ENCODE measurements around the gene TMEM204.

The TMEM204 gene

GRCh38 chr16:1535391-1536291 lies 2.2 kb downstream of the TMEM204 start:
- no peak for TF ChIP-seq SIN3A (IDR thresholded peaks at IDR 0.05; ENCODE audit: borderline replicate concordance, insufficient read depth, low read length)
- TF ChIP-seq FOXP2 (optimal IDR thresholded peaks at IDR 0.05; ENCODE audit: borderline replicate concordance, extremely low read depth, extremely low read length, insufficient read depth): no peak

DNA sequence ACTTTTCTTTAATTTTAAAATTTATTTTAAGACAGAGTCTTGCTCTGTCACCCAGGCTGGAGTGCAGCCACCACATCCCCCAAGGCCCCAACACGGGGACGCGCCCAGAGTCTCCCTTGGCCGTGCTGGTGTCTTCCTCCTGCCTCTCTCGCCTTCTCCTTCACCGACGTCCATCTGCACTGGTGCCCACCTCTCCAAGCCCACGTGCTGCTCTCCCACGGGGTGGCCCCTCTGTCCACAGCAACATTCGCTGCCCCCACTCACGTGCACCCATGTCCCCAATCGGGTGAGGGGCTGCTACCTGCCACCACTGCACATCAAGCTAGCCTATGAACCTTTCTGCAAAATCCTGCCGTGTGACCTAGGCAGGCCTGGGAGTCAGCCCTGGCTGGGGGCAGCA lies 3.1 kb downstream of the TMEM204 start:
- TF ChIP-seq TAF1 (IDR thresholded peaks at IDR 0.05; ENCODE audit: borderline replicate concordance, insufficient read depth, low read length): no peak
- no peak for TF ChIP-seq SIN3A (IDR thresholded peaks at IDR 0.05; ENCODE audit: borderline replicate concordance, insufficient read depth, low read length)
- TF ChIP-seq, protein P1, sequence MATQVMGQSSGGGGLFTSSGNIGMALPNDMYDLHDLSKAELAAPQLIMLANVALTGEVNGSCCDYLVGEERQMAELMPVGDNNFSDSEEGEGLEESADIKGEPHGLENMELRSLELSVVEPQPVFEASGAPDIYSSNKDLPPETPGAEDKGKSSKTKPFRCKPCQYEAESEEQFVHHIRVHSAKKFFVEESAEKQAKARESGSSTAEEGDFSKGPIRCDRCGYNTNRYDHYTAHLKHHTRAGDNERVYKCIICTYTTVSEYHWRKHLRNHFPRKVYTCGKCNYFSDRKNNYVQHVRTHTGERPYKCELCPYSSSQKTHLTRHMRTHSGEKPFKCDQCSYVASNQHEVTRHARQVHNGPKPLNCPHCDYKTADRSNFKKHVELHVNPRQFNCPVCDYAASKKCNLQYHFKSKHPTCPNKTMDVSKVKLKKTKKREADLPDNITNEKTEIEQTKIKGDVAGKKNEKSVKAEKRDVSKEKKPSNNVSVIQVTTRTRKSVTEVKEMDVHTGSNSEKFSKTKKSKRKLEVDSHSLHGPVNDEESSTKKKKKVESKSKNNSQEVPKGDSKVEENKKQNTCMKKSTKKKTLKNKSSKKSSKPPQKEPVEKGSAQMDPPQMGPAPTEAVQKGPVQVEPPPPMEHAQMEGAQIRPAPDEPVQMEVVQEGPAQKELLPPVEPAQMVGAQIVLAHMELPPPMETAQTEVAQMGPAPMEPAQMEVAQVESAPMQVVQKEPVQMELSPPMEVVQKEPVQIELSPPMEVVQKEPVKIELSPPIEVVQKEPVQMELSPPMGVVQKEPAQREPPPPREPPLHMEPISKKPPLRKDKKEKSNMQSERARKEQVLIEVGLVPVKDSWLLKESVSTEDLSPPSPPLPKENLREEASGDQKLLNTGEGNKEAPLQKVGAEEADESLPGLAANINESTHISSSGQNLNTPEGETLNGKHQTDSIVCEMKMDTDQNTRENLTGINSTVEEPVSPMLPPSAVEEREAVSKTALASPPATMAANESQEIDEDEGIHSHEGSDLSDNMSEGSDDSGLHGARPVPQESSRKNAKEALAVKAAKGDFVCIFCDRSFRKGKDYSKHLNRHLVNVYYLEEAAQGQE (IDR thresholded peaks at IDR 0.05; ENCODE audit: insufficient read depth in 1 of 2, low read depth in 2 of 2, low read length in 2 of 2): no peak
- TF ChIP-seq FOXP2 (optimal IDR thresholded peaks at IDR 0.05; ENCODE audit: borderline replicate concordance, extremely low read depth, extremely low read length, insufficient read depth): no peak
- no peak for TF ChIP-seq POLR2AphosphoS5 (IDR thresholded peaks at IDR 0.05; ENCODE audit: low read depth, low read length)

DNA sequence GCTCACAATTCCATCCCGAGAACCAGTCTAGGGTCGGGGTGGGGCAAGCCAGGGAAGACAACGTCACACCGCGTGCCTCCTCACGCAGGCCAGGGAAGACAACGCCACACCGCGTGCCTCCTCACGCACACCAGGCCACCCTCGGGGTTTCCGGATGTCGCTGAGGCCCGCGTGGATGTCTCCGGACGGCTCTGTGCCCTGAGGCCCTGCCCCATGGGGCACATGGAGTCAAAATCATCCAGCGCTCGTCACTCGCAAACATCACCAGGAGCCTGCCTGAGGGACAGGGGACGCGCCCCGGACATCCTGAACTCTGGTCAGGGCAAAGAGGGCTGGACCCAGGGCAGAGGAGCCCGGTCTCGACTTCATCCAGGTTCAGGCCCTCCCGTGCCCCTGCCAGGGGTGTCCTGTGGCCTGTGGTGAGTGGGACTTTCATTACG lies 3.7 kb downstream of the TMEM204 start:
- TF ChIP-seq, protein P1 (IDR thresholded peaks at IDR 0.05; ENCODE audit: insufficient read depth in 1 of 2, low read depth in 2 of 2, low read length in 2 of 2): no peak
- TF ChIP-seq POLR2AphosphoS5 (IDR thresholded peaks at IDR 0.05; ENCODE audit: low read depth, low read length) (no peak), FOXP2 (optimal IDR thresholded peaks at IDR 0.05; ENCODE audit: borderline replicate concordance, extremely low read depth, extremely low read length, insufficient read depth) (no peak), TAF1 (IDR thresholded peaks at IDR 0.05; ENCODE audit: borderline replicate concordance, insufficient read depth, low read length) (no peak), SIN3A (IDR thresholded peaks at IDR 0.05; ENCODE audit: borderline replicate concordance, insufficient read depth, low read length) (no peak)

- TF ChIP-seq TAF1 (IDR thresholded peaks at IDR 0.05; ENCODE audit: borderline replicate concordance, insufficient read depth, low read length) (no peak), FOXP2 (optimal IDR thresholded peaks at IDR 0.05; ENCODE audit: borderline replicate concordance, extremely low read depth, extremely low read length, insufficient read depth) (no peak), POLR2AphosphoS5 (IDR thresholded peaks at IDR 0.05; ENCODE audit: low read depth, low read length) (no peak), SIN3A (IDR thresholded peaks at IDR 0.05; ENCODE audit: borderline replicate concordance, insufficient read depth, low read length) (no peak)
- TF ChIP-seq, protein P1 (IDR thresholded peaks at IDR 0.05; ENCODE audit: insufficient read depth in 1 of 2, low read depth in 2 of 2, low read length in 2 of 2): no peak
These were observed 4.4 kb downstream of the TMEM204 start for GRCh38 chr16:1537763-1538289.

- no peak for TF ChIP-seq FOXP2 (optimal IDR thresholded peaks at IDR 0.05; ENCODE audit: borderline replicate concordance, extremely low read depth, extremely low read length, insufficient read depth)
- TF ChIP-seq TAF1 (IDR thresholded peaks at IDR 0.05; ENCODE audit: borderline replicate concordance, insufficient read depth, low read length): no peak
- TF ChIP-seq SIN3A (IDR thresholded peaks at IDR 0.05; ENCODE audit: borderline replicate concordance, insufficient read depth, low read length): no peak
- TF ChIP-seq, protein P1 (IDR thresholded peaks at IDR 0.05; ENCODE audit: insufficient read depth in 1 of 2, low read depth in 2 of 2, low read length in 2 of 2): no peak
- no peak for TF ChIP-seq POLR2AphosphoS5 (IDR thresholded peaks at IDR 0.05; ENCODE audit: low read depth, low read length)
These were observed 5.5 kb downstream of the TMEM204 start for GRCh38 chr16:1538804-1539520.

All from PFSK-1 (cell line).